Peyer's patch (tissue), 4 donors: ENCODE measurements around the gene DNAH12.

Experiments
- CTCF ChIP-seq, 6 experiments: fragments of 450-650 bp in 4 of 6; fragments of 200-600 bp in 2 of 6; sonication (generic) in 1 of 6; IDR thresholded peaks; one replicate each; pipeline ENCODE4 v1.5.1; 2017 to 2019; ENCODE audit warnings: antibody characterized with exemption in 6 of 6, mild to moderate bottlenecking in 3 of 6, moderate library complexity in 1 of 6
- POLR2A ChIP-seq, 2 donors: fragments of 450-650 bp; IDR thresholded peaks; one replicate each; pipeline ENCODE4 v1.5.1; 2017; ENCODE audit warnings: antibody characterized with exemption in 2 of 2, mild to moderate bottlenecking in 2 of 2, moderate library complexity in 2 of 2

GRCh38 chr3:57556459-57557084 lies 12.4 kb upstream of the DNAH12 start:
- no peak for TF ChIP-seq CTCF (IDR thresholded peaks at IDR 0.05)
- TF ChIP-seq POLR2A (IDR thresholded peaks at IDR 0.05) = no peak
